Activated naive CD4-positive, alpha-beta T cell treated with anti-CD3 and anti-CD28 coated beads, Interleukin-2, amount 50 U/mL, for 24 hours (primary cell): ENCODE data around the gene ATP2B2.

Experiments used
- H3K27ac Mint-ChIP-seq: one replicate; pipeline ENCODE4 v1.8.0; 2021; ENCODE audit warnings: mild to moderate bottlenecking, mixed read lengths
- H3K27me3 Mint-ChIP-seq: one replicate; pipeline ENCODE4 v1.8.0; 2021; ENCODE audit warnings: mixed read lengths
- H3K36me3 Mint-ChIP-seq: one replicate; pipeline ENCODE4 v1.8.0; 2021; ENCODE audit warnings: mixed read lengths
- H3K4me1 Mint-ChIP-seq: one replicate; pipeline ENCODE4 v1.8.0; 2021; ENCODE audit warnings: mixed read lengths
- H3K4me3 Mint-ChIP-seq: one replicate; pipeline ENCODE4 v1.8.0; 2021; ENCODE audit warnings: mild to moderate bottlenecking, mixed read lengths
- H3K9me3 Mint-ChIP-seq: one replicate; pipeline ENCODE4 v1.8.0; 2021; ENCODE audit warnings: mixed read lengths

ATP2B2 gene

DNA sequence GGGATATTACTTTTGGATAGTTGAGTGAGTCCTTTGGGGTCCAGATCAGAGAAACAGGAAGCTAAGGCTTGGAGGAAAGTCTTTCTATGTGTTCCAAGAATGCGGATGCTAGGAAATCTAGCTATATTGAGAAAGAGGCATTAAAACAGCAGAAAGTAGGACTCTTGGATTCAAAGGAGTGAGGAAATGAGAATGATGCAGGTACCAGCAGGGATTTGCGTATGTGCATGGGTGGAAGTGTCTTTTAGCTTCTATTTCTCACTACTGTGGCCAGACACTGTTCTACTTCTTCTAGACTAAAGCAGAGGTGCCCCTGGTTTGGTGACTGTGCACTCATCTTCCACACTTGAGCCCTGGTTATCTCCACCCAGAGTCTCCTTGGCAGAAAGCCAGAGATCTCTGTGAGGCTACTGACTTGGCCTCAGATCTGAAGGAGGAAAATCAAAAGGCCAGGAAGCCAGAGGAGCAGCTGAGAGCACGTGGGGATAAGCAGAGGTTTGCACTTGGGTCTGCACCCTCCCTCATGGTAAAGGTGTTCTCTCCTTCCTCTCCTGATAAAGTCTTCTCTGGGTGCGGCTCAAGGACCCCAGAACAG is 44.3 kb downstream of the ATP2B2 start:
- Mint-ChIP-seq H3K9me3 (no peaks in the 10 kb centered on the region), H3K27me3 (no peaks in the 10 kb centered on the region), H3K4me3 (no peak overlapping the region), H3K36me3 (no peaks in the 10 kb centered on the region), H3K4me1 (no peaks in the 10 kb centered on the region), H3K27ac (no peak overlapping the region)

DNA sequence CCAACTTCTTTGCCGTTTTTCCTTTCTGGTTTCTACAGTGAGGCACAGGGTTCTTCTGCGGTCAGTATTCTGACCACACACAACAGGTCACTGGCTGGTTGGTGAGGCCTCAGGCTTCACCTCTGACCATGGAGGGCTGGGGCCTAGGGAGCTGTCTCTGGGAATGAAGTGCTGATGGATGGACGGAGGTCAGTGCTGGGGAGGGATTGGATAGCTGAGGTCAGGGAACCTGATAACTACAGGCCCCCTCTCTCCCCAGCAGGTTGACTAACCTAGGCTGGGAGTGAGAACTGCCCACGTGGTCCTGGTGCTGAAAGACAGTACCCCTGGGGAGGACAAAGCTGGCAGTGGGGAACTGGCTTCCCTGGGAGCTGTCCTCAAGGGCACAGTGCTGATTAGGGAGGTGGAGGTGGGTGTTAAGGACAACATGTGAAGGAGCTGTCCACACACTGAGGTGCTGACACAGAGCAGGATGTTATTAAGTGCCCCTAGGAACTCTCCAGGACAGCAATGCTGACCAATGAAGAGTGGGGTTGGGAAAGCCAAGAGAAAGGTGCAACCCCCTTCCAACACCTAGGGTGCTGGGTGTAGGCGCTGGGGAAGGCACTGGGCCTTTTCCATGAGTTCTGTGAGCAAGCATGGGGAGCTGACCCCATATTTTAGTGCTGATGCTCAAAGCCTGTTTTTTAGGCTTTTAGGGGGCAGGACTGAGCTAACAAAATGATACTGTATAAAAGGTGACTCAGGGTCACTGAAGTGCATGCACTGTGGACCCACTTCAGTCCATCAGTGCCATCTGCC is 45.2 kb downstream of the ATP2B2 start:
- no peak overlapping the region for H3K27ac Mint-ChIP-seq
- no peak overlapping the region for H3K4me3 Mint-ChIP-seq
- H3K9me3 Mint-ChIP-seq = no peaks in the 10 kb centered on the region

DNA sequence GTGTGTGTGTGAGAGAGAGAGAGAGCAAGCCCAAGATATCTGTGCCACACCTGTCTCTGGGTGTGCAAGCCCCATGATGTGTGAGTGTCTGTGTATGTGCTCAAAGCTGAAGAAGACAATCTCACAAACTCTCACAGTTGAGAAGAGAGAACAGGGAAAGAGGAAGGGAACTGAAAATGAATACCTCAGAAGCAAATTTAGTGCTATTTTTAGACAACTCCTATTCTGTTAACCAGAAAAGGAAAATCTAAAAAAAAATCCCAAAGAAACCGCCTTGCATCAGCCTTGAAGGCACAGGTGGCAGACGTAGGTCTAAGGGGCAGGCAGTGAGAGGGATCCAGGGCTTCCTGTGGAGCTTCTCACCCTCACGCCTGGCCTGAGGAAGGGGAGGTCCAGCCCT is 47.8 kb downstream of the ATP2B2 start:
- H3K4me1 Mint-ChIP-seq = no peaks in the 10 kb centered on the region
- no peaks in the 10 kb centered on the region for H3K36me3 Mint-ChIP-seq
- no peaks in the 10 kb centered on the region for H3K27me3 Mint-ChIP-seq
- H3K27ac Mint-ChIP-seq = no peak overlapping the region
- no peak overlapping the region for H3K4me3 Mint-ChIP-seq
- H3K9me3 Mint-ChIP-seq = no peaks in the 10 kb centered on the region

More for the DNA sequence above, 45.2 kb downstream of the ATP2B2 start:
- Mint-ChIP-seq H3K4me1 (no peaks in the 10 kb centered on the region), H3K36me3 (no peaks in the 10 kb centered on the region), H3K27me3 (no peaks in the 10 kb centered on the region)

GRCh38 chr3:10456981-10457380 is 48.4 kb downstream of the ATP2B2 start:
- H3K27ac Mint-ChIP-seq = no peak overlapping the region

DNA sequence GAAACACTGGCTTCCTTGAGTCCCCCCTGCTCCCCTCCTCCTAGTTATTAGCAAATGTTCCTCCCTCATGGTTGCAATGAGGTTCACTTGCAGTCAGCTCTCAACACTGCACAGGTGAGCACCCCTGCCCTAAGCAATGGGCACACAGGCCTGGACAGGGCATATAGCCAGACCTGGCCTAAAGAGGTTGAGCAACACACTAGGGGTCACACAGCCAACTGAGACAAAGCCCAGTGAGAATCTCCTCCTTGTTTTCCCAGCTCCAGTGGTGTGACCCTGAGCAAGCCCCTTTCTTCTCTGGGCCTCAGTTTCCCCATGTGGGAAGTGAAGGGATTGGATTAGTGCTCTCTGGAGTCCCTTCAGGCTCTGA is 49.9 kb downstream of the ATP2B2 start:
- no peaks in the 10 kb centered on the region for H3K4me1 Mint-ChIP-seq
- no peaks in the 10 kb centered on the region for H3K27me3 Mint-ChIP-seq
- no peak overlapping the region for H3K27ac Mint-ChIP-seq
- H3K9me3 Mint-ChIP-seq = no peaks in the 10 kb centered on the region
- no peaks in the 10 kb centered on the region for H3K36me3 Mint-ChIP-seq
- H3K4me3 Mint-ChIP-seq = no peak overlapping the region

More at GRCh38 chr3:10456981-10457380, 48.4 kb downstream of the ATP2B2 start:
- Mint-ChIP-seq H3K4me1 (no peaks in the 10 kb centered on the region), H3K36me3 (no peaks in the 10 kb centered on the region), H3K4me3 (no peak overlapping the region), H3K27me3 (no peaks in the 10 kb centered on the region), H3K9me3 (no peaks in the 10 kb centered on the region)

GRCh38 chr3:10454907-10455544 is 50.4 kb downstream of the ATP2B2 start:
- H3K27ac Mint-ChIP-seq = no peak overlapping the region
- H3K36me3 Mint-ChIP-seq = no peaks in the 10 kb centered on the region
- no peaks in the 10 kb centered on the region for H3K9me3 Mint-ChIP-seq
- H3K4me1 Mint-ChIP-seq = no peaks in the 10 kb centered on the region
- H3K27me3 Mint-ChIP-seq = no peaks in the 10 kb centered on the region
- H3K4me3 Mint-ChIP-seq = no peak overlapping the region

DNA sequence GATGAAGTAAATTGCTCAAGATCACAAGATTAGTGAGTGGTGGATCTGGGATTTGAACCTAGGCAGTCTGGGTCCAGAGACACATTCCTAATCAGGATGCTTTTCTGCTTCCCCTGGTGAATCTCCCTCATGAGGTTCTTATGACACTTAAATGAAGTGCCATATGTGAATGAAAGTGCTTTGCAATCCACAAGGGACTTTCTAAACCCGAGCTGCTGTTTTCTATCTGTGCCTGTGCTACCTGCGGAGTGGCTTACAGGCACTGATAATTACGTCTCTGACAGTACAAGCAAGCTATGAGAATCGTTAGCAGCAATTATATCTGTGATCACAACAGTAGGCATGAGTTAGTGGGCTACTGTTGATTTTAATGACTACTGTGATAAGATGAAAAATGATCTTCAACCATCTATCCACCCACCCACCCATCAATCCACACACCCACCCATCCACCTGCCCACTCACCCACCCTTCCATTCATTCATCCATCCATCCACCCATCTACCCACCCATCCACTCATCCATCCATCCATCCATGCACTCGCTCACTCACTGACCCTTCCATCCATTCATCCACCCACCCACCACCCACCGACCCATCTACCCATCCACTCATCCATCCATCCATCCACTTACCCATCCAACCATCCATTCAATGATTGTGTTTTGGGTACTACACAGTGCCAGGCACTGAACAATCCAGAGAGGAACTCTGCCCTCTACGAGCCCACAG is 51.8 kb downstream of the ATP2B2 start:
- H3K27me3 Mint-ChIP-seq = no peaks in the 10 kb centered on the region
- no peak overlapping the region for H3K27ac Mint-ChIP-seq
- no peaks in the 10 kb centered on the region for H3K9me3 Mint-ChIP-seq
- H3K36me3 Mint-ChIP-seq = no peaks in the 10 kb centered on the region
- no peaks in the 10 kb centered on the region for H3K4me1 Mint-ChIP-seq
- no peak overlapping the region for H3K4me3 Mint-ChIP-seq

- H3K27me3 Mint-ChIP-seq = no peaks in the 10 kb centered on the region
- no peak overlapping the region for H3K27ac Mint-ChIP-seq
- no peaks in the 10 kb centered on the region for H3K36me3 Mint-ChIP-seq
- no peaks in the 10 kb centered on the region for H3K9me3 Mint-ChIP-seq
- no peaks in the 10 kb centered on the region for H3K4me1 Mint-ChIP-seq
- no peak overlapping the region for H3K4me3 Mint-ChIP-seq
Measured at GRCh38 chr3:10450494-10451440, 54.6 kb downstream of the ATP2B2 start.

GRCh38 chr3:10449436-10449835 is 56.0 kb downstream of the ATP2B2 start:
- no peaks in the 10 kb centered on the region for H3K9me3 Mint-ChIP-seq
- no peak overlapping the region for H3K4me3 Mint-ChIP-seq
- no peaks in the 10 kb centered on the region for H3K4me1 Mint-ChIP-seq
- no peak overlapping the region for H3K27ac Mint-ChIP-seq
- no peaks in the 10 kb centered on the region for H3K36me3 Mint-ChIP-seq
- no peaks in the 10 kb centered on the region for H3K27me3 Mint-ChIP-seq

- Mint-ChIP-seq H3K27me3 (no peaks in the 10 kb centered on the region), H3K36me3 (no peaks in the 10 kb centered on the region), H3K4me3 (no peak overlapping the region), H3K9me3 (no peaks in the 10 kb centered on the region), H3K27ac (no peak overlapping the region), H3K4me1 (no peaks in the 10 kb centered on the region)
Measured at GRCh38 chr3:10448544-10448943, 56.8 kb downstream of the ATP2B2 start.

DNA sequence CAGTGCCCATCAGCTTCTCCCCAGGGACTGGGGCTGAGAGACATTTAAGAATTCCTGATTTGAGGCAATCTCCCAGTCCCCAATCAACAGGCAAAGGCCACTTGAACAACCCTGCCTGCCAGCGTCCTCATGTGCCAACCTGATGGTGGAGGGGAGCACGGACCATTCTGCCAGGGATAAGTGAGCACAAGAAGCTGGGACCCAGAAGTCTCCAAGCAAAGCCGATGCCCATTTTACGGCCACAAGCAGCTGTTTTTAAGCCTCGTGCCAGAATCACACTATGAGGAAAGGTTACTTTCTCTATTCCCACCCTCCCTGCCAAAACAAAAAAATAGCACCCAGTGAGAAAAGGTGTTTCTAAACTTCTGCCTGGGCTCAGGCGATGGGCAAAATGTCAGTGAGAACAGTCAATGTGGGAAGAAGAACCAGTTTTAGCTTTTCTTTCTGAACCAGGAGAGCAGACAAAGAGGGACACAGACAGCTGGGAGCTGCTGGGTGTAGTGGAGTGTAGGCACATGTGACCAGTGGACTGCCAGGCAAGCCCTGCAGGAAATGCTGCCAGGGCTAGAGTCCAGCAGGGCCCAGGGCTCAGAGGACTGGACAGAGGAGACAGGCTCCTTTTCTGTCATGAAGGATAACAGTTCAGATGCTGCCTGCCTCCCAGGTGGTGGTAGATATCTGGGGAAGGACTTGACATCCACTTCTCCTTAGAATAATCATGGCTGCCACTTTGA is 57.7 kb downstream of the ATP2B2 start:
- Mint-ChIP-seq H3K27ac (no peak overlapping the region), H3K4me3 (no peak overlapping the region), H3K36me3 (no peaks in the 10 kb centered on the region), H3K27me3 (no peaks in the 10 kb centered on the region), H3K9me3 (no peaks in the 10 kb centered on the region), H3K4me1 (no peaks in the 10 kb centered on the region)

GRCh38 chr3:10447110-10447509 is 58.3 kb downstream of the ATP2B2 start:
- no peaks in the 10 kb centered on the region for H3K9me3 Mint-ChIP-seq
- no peaks in the 10 kb centered on the region for H3K4me1 Mint-ChIP-seq
- no peaks in the 10 kb centered on the region for H3K27me3 Mint-ChIP-seq
- no peaks in the 10 kb centered on the region for H3K36me3 Mint-ChIP-seq
- H3K4me3 Mint-ChIP-seq = no peak overlapping the region
- H3K27ac Mint-ChIP-seq = no peak overlapping the region

DNA sequence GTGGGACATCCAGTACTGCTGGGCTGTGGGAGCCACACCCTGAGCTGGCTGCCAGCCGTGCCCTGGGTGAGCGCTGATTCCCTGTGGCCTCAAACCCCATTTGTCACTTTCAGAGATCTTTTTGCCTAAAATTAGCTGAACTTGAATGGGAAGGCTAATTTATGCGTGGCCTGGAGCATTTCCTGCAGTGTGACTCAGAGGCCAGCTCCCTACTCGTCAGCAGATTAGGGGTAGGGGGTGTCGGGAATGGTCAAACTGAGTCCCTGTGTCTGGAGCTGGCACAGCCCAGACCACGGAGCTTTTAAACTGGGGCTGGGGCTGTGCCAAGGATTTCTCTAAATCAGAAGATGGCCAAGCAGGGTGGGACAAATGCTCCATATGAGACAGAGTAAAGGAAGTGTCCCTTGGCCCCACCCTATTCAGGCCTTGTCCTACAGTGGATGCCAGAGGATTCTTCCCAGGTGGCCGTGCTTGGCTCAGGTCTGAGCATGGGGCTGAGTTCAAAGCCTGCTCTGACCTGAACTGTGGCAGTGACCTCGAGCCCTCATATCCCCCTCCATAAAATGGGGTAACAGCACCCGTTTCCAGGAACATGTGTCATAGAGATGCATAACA is 59.7 kb downstream of the ATP2B2 start:
- Mint-ChIP-seq H3K4me3 (no peak overlapping the region), H3K4me1 (no peaks in the 10 kb centered on the region), H3K27me3 (no peaks in the 10 kb centered on the region), H3K36me3 (no peaks in the 10 kb centered on the region), H3K9me3 (no peaks in the 10 kb centered on the region), H3K27ac (no peak overlapping the region)

GRCh38 chr3:10444511-10444910 is 60.9 kb downstream of the ATP2B2 start:
- no peak overlapping the region for H3K4me3 Mint-ChIP-seq
- no peaks in the 10 kb centered on the region for H3K4me1 Mint-ChIP-seq
- H3K27ac Mint-ChIP-seq = no peak overlapping the region
- H3K36me3 Mint-ChIP-seq = no peaks in the 10 kb centered on the region
- H3K27me3 Mint-ChIP-seq = no peaks in the 10 kb centered on the region
- H3K9me3 Mint-ChIP-seq = no peaks in the 10 kb centered on the region
